H54 (cell line): Measurements from ENCODE around the gene CWC15.
"Not testable (repeated sequence)": the region's sequence is repeated elsewhere in the genome, so short reads cannot be mapped to it uniquely, and the experiment has no call there.

ENCODE experiments used
- DNase-seq: peaks from one replicate; pipeline ENCODE4 v3.0.0; 2011; ENCODE audit warnings: low spot score, mixed read lengths; ENCODE audit not compliant: insufficient read length
- FAIRE-seq: peaks from 3 replicates; lab custom pipeline; 2011; peaks lifted over from hg19 to GRCh38; lab: Jason Lieb, UNC
- POLR2A ChIP-seq: IDR thresholded peaks from 2 replicates; pipeline ENCODE4 v1.6.1; 2011; ENCODE audit warnings: low read depth, mild to moderate bottlenecking, low read length

CWC15 gene

GRCh38 chr11:94934362-94934761 is 39.0 kb downstream of the CWC15 start:
- no peak for DNase-seq
- no peak for FAIRE-seq
- no peak for TF ChIP-seq POLR2A

GRCh38 chr11:94933223-94934130 is 39.9 kb downstream of the CWC15 start:
- peak; percentile 15 for FAIRE-seq
- peak; percentile 42 for DNase-seq
- no peak for TF ChIP-seq POLR2A

GRCh38 chr11:94932503-94932902 is 40.9 kb downstream of the CWC15 start:
- FAIRE-seq (no peak), DNase-seq (no peak)
- no peak for TF ChIP-seq POLR2A

- DNase-seq, FAIRE-seq: not testable (repeated sequence)
These were observed 41.3 kb downstream of the CWC15 start for GRCh38 chr11:94932072-94932471.

DNA sequence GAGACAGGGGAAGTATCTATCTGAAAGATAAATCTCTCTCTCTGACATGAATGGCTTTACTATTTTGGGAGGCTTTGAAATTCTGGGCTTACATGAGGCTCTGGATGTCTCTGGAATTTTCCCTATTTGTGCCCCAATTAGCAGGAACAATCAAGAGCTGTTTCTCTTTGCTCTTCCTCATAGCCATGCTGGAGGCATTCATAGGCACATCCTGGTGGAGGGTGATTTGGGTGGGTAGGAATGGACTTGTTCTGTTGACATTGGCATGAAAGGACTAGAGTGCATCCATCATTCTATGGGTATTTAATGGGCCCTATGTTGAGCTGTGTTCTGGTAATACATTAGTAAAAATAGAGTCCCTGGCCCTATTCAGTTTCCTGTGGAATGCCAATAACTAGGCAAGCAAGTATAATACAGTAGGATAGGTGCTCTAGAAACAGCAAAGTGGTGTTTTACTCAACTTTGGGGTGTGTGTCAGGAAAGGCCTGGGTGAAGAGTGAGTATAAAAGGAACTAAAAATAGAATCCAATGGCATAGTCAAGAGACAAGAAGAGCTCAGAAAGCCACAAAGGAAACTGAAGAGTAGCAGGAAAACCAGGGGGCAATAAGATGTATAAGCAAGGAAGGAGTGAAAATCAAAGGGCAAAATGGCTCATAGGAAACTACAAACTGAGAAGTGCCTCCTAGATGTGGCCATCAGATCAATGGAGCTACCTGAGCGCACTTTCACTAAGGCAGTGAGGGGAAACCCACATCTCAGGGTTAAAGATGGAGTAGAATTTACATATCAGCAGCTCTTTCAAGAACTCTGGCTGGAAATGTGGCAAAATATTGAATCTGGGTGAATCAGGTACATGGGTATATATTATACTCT is 45.0 kb downstream of the CWC15 start:
- FAIRE-seq (no peak), DNase-seq (no peak)
- no peak for TF ChIP-seq POLR2A

DNA sequence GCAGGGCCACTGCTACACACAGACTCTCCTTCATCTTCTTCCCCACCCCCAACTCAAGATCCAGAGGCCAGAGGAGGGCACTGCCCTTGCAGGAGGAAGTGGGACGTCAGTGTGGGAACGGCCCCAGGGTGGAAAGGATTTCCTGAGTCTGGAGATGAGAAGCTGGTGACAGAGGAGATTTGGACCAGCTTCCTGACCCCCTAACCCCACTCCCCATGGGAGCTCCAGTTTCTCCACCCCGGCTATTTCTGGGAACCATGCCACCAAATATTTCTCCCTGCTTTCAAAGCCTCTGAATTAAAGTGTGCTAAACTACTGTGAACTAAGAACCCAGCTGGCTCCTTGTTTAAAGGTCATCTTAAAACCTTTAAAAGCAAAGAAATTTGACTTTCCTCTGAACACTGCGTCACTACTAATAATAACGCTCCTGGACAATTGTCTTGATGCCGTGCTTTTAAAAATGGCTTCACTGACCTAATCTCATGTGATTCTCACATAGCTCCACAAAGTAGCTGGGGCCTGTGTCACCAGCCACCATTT is 46.6 kb downstream of the CWC15 start:
- DNase-seq, result peak; percentile 51
- FAIRE-seq, result peak; percentile 15
- no peak for TF ChIP-seq POLR2A

GRCh38 chr11:94926271-94926625 is 47.1 kb downstream of the CWC15 start:
- DNase-seq (no peak), FAIRE-seq (no peak)
- TF ChIP-seq POLR2A, result no peak

GRCh38 chr11:94925422-94926270 is 47.7 kb downstream of the CWC15 start:
- FAIRE-seq, result no peak
- no peak for TF ChIP-seq POLR2A
- DNase-seq, result no peak

DNA sequence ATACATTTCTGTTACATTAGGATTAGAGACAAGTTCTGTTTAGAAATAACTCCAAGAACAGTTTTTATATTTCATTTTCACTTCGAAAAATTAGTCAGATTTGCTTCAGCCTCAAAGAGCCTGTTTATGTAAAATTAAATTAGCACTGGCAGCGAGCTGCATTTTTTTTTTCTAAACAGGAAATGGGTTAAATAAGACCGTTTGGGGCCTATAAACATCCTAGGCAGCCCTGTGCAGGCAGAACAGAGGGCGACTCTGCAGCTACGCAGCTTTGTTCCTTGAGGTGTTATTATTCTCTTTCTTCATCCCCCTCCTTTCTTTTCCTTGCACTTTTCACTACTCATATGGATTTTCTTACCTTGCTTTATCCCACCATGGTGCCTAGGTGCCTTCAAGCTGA is 48.7 kb downstream of the CWC15 start:
- DNase-seq, result no peak
- FAIRE-seq, result no peak
- no peak for TF ChIP-seq POLR2A

- no peak for FAIRE-seq
- TF ChIP-seq POLR2A, result no peak
- DNase-seq, result no peak
These were observed 49.2 kb downstream of the CWC15 start for GRCh38 chr11:94924171-94924572.

DNA sequence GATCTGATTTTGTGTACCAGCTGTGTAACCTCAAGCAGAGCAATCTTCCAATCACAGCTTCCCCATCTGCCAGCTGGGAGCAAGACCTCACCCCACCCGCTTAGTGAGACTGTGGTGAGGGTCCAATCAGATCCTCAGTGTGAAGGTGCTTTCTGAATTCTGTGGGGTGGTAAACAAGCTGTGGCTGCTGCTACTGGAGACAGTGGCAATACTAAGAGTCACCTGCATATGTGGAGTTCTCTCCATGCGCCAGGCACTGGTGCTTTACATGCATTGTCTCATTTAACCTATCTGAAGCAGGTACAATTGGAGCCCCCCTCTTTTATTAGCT is 50.4 kb downstream of the CWC15 start:
- TF ChIP-seq POLR2A, result no peak
- FAIRE-seq (no peak), DNase-seq (no peak)

DNA sequence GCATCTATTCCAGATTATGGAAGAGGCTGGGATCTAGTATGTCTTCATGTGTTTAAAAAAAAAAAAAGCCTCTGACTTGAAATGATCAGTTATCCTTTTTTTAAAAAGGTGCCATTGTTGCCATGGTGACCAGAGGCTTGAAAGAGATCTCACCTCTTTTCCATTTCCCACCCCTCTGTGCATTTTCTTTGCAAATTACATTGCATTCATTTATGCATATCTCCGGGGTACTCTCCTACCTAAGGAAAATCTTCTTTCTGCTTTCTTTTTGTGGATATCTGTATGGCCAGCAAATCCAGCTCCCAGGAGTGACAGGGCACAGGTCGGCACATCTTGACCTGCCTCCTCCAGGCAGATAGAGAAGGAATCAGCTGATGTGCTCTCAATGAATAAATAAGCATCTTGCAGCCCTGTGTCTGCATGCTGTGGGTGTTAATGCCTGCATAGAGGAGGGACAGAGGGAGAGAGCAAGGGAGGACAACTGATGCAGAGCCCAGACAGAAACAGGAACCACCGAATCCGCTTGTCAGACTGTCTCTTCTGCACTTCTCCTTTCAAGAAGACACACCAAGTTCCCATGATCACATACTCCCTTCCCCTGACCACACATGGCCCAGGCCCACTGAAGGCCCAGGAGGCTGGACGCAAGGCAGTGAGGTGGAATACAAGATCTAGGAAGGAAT is 50.9 kb downstream of the CWC15 start:
- no peak for TF ChIP-seq POLR2A
- FAIRE-seq (no peak), DNase-seq (no peak)

DNA sequence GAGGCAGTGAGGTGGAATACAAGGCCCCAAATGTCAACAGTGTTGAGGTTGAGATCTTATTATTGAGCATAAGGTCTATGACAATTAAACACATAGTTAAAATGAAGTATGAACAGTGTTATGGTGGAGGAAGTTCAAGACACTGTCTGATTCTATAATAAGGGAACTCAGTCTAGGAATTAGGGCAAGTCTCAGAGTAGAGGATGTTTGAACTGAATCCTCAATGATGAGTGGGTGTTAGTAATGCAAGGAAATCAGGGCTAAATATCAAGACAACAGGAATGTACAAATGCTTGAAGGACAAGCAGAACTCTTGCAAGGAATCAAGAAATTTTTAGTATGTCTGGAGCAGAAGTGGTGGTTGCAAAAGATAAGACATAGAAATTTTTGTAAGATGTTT is 53.0 kb downstream of the CWC15 start:
- no peak for FAIRE-seq
- TF ChIP-seq POLR2A, result no peak
- no peak for DNase-seq

- not testable (repeated sequence) for DNase-seq, FAIRE-seq
These were observed 59.5 kb downstream of the CWC15 start for GRCh38 chr11:94913718-94914394.
